ENCODE results near the gene FAM50B. TPM values are rescaled to one million over a fixed set of nuclear protein-coding genes. Genes with fewer than 3 reads are reported as not detected.

Gene FAM50B
- total RNA-seq, 2 experiments from 2014 or later, result 5.2 to 6.0 TPM

DNA sequence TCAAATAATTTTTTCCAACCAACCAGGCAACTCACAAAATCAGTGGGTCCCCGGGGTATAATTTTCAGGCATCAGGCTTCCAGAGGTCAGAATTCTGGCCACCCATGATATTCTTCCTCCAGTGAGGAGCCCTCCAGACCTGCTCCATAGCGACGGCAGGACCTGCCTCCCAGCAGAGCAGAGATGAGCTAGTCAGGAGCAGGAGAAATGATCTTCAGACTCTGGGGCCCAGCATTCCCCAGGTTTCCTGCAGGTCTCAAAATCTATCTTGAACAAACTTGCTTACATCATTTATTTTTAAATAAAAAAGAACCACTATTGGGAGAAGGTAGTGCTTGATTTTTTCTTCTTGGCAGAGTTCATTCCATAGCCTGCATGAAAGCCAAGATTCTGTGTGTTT, 44.7 kb downstream of the FAM50B start:
- no peaks in the 10 kb centered on the region for H3K4me1 Mint-ChIP-seq (ENCODE audit: low read depth)
- no peak overlapping the region for H3K4me3 Mint-ChIP-seq
- ChIA-PET CTCF (interaction anchor here (1.6 kb wide), 1 partner anchor 84 kb away, joined by 4 read pairs; no protein-coding TSS in a partner anchor), POLR2A (no interaction called here)
- DNase-seq (no peak), ATAC-seq (no peak)
- no peaks in the 10 kb centered on the region for H3K9me3 Mint-ChIP-seq
- no peak for TF ChIP-seq CTCF (IDR thresholded peaks at IDR 0.05)
- H3K27ac Mint-ChIP-seq, result no peak overlapping the region
- intact Hi-C loops (cut with micrococcal nuclease), result no loop called here
- peaks cover 2% of the 10 kb centered on the region for H3K27me3 Mint-ChIP-seq
- H3K36me3 Mint-ChIP-seq (ENCODE audit: low read depth), result no peaks in the 10 kb centered on the region

DNA sequence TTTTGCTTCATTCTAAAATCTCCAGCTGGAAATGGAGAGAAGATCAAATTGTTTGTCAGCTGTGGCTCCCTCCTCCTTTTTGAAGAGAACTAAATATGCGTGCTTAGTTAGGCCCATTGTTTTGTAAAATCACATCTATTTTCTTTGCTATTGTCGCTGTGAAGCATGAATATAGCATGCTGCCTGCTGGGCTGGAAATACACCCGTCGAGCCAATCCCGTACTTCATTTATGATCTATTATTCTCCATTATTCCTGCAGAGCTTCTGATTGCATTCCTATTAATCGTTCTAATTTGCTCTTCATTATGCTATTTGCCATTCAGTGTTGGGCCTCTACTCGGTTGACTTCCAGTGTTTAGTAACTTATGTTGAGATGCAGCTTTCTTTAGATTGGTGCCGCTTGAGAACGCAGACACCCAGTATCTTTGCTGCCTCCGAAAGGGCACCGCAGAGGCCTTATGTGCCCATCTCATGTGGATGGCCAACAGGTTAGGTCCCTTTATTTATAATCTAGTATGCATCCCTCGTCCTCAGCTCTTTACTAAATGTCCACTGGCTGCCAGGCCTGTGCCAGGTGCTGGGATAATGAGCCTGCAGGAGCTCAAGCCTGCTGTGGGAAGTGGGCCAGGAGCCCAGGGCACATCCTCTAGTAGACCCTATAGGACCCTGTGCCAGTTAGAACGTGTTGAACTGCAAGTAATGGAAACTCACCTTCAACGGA, 45.6 kb downstream of the FAM50B start:
- CTCF ChIA-PET, result interaction anchor here (1.6 kb wide), 1 partner anchor 83 kb away, joined by 4 read pairs; no protein-coding TSS in a partner anchor

DNA sequence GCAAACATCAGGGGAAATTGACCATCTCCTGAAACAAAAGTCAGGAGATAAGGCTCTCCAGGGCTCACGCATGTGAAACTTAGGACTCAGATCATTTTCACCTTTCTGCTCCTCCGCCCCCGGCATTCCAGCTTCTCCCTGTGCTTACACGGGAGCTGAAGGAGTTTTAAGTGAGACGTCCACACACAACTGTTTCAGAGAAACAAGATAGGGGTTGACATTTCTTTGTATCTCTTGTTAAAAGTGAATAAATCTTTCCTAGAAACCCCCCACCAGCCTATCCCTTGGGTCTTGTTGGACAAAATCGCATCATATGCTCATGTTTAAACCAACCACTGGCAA, 46.1 kb downstream of the FAM50B start:
- H3K27ac Mint-ChIP-seq, result no peak overlapping the region
- CTCF ChIA-PET, result no interaction called here
- ATAC-seq, result no peak

More for the DNA sequence above, 45.6 kb downstream of the FAM50B start:
- H3K4me1 Mint-ChIP-seq (ENCODE audit: low read depth), result no peaks in the 10 kb centered on the region
- H3K4me3 Mint-ChIP-seq, result no peak overlapping the region
- ATAC-seq (no peak), DNase-seq (no peak)
- no peaks in the 10 kb centered on the region for H3K9me3 Mint-ChIP-seq
- H3K27me3 Mint-ChIP-seq, result peaks cover 2% of the 10 kb centered on the region
- intact Hi-C loops (cut with micrococcal nuclease), result no loop called here
- no peak overlapping the region for H3K27ac Mint-ChIP-seq
- no peak for TF ChIP-seq CTCF (IDR thresholded peaks at IDR 0.05)
- H3K36me3 Mint-ChIP-seq (ENCODE audit: low read depth), result no peaks in the 10 kb centered on the region
- POLR2A ChIA-PET, result no interaction called here

GRCh38 chr6:3895805-3896204, 46.6 kb downstream of the FAM50B start:
- DNase-seq (no peak), ATAC-seq (no peak)
- no peak overlapping the region for H3K27ac Mint-ChIP-seq
- H3K4me1 Mint-ChIP-seq (ENCODE audit: low read depth), result no peaks in the 10 kb centered on the region
- intact Hi-C loops (cut with micrococcal nuclease), result no loop called here
- no peaks in the 10 kb centered on the region for H3K9me3 Mint-ChIP-seq
- H3K36me3 Mint-ChIP-seq (ENCODE audit: low read depth), result no peaks in the 10 kb centered on the region
- no peak overlapping the region for H3K4me3 Mint-ChIP-seq
- CTCF ChIA-PET, result no interaction called here
- POLR2A ChIA-PET, result no interaction called here
- no peak for TF ChIP-seq CTCF (IDR thresholded peaks at IDR 0.05)
- peaks cover 2% of the 10 kb centered on the region for H3K27me3 Mint-ChIP-seq

More for the DNA sequence above, 46.1 kb downstream of the FAM50B start:
- no peaks in the 10 kb centered on the region for H3K4me1 Mint-ChIP-seq (ENCODE audit: low read depth)
- H3K9me3 Mint-ChIP-seq, result no peaks in the 10 kb centered on the region
- no peaks in the 10 kb centered on the region for H3K36me3 Mint-ChIP-seq (ENCODE audit: low read depth)
- no peak for TF ChIP-seq CTCF (IDR thresholded peaks at IDR 0.05)
- intact Hi-C loops (cut with micrococcal nuclease), result no loop called here
- POLR2A ChIA-PET, result no interaction called here
- H3K4me3 Mint-ChIP-seq, result no peak overlapping the region
- H3K27me3 Mint-ChIP-seq, result peaks cover 2% of the 10 kb centered on the region
- DNase-seq, result no peak

DNA sequence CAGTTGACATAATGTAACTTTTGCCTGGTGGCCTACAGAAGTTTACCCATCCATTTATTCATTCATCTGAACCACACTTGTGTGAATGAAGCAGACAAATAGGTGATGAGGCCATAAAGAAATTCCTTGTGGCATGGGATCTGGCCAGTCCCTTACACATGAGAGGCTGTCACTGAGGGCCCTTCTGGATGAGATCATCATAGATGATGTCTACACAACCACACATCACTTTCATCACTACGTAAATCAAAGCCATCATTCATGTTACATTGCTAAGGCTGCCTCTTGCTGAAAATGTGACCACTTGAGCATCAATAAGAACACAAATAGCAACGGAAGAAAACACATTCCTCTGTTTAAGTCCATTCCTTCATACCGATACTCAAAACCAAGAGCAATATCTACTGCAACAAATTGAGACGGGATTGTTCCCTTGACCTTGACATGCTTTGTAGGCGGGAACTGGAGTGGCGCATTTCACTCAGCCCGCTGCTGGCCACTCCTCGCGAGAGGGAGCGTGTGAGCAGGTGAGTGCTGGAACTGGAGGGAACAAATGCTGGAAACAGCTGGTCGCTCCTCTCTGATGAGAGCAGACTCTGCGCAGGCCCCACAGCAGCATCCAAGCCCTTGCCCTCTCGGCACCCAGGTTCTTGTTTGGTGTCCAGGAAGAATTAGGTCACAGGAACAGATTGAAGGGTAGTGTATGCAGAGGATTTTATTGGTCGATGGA, 49.3 kb downstream of the FAM50B start:
- Mint-ChIP-seq H3K9me3 (no peaks in the 10 kb centered on the region), H3K4me3 (no peak overlapping the region), H3K4me1 (ENCODE audit: low read depth) (no peaks in the 10 kb centered on the region), H3K27ac (no peak overlapping the region), H3K27me3 (peaks cover 2% of the 10 kb centered on the region), H3K36me3 (ENCODE audit: low read depth) (no peaks in the 10 kb centered on the region)
- DNase-seq (no peak), ATAC-seq (no peak)
- CTCF ChIA-PET, result interaction anchor here (0.9 to 1.5 kb wide), 2 partner anchors 61 to 80 kb away, joined by 3 read pairs; no protein-coding TSS in a partner anchor
- no peak for TF ChIP-seq CTCF (IDR thresholded peaks at IDR 0.05)
- intact Hi-C loops (cut with micrococcal nuclease), result no loop called here
- POLR2A ChIA-PET, result no interaction called here
